Neutrophil (primary cell): ENCODE results near the gene ZNF490.
"Not testable (repeated sequence)": the region's sequence is repeated elsewhere in the genome, so short reads cannot be mapped to it uniquely, and the experiment has no call there.

Experiments
- H3K27ac ChIP-seq: fragments of 200-600 bp; sonication (generic); 2 replicates; pipeline ENCODE4 v1.5.1; 2016; ENCODE audit warnings: mild to moderate bottlenecking, moderate library complexity
- H3K27me3 ChIP-seq: fragments of 200-600 bp; sonication (generic); 2 replicates; pipeline ENCODE4 v1.6.0; 2016; ENCODE audit warnings: mild to moderate bottlenecking
- H3K36me3 ChIP-seq: fragments of 200-600 bp; sonication (generic); 2 replicates; pipeline ENCODE4 v1.5.1; 2017
- H3K4me1 ChIP-seq, 2 experiments: fragments of 200-600 bp in 1 of 2; sonication (generic) in 1 of 2; 1 replicate in 1 of 2; 2 replicates in 1 of 2; pipeline versions ENCODE4 v1.5.1 to v1.6.1; 2013 to 2016; ENCODE audit warnings: low read depth in 1 of 2, low read length in 1 of 2, mild to moderate bottlenecking in 1 of 2, moderate library complexity in 1 of 2; ENCODE audit not compliant: control insufficient read depth in 1 of 2, insufficient read depth in 1 of 2
- H3K4me3 ChIP-seq, 2 experiments: fragments of 200-600 bp in 1 of 2; sonication (generic) in 1 of 2; 1 replicate in 1 of 2; 2 replicates in 1 of 2; pipeline ENCODE4 v1.5.1; 2013 to 2016; ENCODE audit warnings: low read depth in 1 of 2, low read length in 1 of 2, mild to moderate bottlenecking in 1 of 2, moderate library complexity in 1 of 2
- H3K9me3 ChIP-seq: fragments of 200-600 bp; sonication (generic); 2 replicates; pipeline ENCODE4 v1.5.1; 2016
- TF ChIP-seq, protein P1 (sequence below): fragments of 200-600 bp; sonication (generic); IDR thresholded peaks from 2 replicates; pipeline ENCODE4 v1.5.1; 2016; ENCODE audit warnings: antibody characterized with exemption

Gene ZNF490

GRCh38 chr19:12649941-12650340 is 39.3 kb upstream of the ZNF490 start:
- TF ChIP-seq, protein P1, sequence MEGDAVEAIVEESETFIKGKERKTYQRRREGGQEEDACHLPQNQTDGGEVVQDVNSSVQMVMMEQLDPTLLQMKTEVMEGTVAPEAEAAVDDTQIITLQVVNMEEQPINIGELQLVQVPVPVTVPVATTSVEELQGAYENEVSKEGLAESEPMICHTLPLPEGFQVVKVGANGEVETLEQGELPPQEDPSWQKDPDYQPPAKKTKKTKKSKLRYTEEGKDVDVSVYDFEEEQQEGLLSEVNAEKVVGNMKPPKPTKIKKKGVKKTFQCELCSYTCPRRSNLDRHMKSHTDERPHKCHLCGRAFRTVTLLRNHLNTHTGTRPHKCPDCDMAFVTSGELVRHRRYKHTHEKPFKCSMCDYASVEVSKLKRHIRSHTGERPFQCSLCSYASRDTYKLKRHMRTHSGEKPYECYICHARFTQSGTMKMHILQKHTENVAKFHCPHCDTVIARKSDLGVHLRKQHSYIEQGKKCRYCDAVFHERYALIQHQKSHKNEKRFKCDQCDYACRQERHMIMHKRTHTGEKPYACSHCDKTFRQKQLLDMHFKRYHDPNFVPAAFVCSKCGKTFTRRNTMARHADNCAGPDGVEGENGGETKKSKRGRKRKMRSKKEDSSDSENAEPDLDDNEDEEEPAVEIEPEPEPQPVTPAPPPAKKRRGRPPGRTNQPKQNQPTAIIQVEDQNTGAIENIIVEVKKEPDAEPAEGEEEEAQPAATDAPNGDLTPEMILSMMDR, result no peak
- Histone ChIP-seq H3K27ac (no peak overlapping the region), H3K4me1 (peaks cover 13 to 22% of the 10 kb centered on the region in 2 experiments), H3K9me3 (no peaks in the 10 kb centered on the region), H3K27me3 (no peaks in the 10 kb centered on the region), H3K4me3 (no peak overlapping the region), H3K36me3 (peaks cover 93% of the 10 kb centered on the region)

- no peaks in the 10 kb centered on the region for H3K27me3 ChIP-seq
- H3K4me1 ChIP-seq, result peaks cover 13 to 22% of the 10 kb centered on the region in 2 experiments
- peaks cover 92% of the 10 kb centered on the region for H3K36me3 ChIP-seq
- TF ChIP-seq, protein P1, result no peak
- no peaks in the 10 kb centered on the region for H3K9me3 ChIP-seq
- no peak overlapping the region for H3K27ac ChIP-seq
- H3K4me3 ChIP-seq, result no peak overlapping the region
These were observed 37.5 kb upstream of the ZNF490 start for GRCh38 chr19:12648088-12648487.

DNA sequence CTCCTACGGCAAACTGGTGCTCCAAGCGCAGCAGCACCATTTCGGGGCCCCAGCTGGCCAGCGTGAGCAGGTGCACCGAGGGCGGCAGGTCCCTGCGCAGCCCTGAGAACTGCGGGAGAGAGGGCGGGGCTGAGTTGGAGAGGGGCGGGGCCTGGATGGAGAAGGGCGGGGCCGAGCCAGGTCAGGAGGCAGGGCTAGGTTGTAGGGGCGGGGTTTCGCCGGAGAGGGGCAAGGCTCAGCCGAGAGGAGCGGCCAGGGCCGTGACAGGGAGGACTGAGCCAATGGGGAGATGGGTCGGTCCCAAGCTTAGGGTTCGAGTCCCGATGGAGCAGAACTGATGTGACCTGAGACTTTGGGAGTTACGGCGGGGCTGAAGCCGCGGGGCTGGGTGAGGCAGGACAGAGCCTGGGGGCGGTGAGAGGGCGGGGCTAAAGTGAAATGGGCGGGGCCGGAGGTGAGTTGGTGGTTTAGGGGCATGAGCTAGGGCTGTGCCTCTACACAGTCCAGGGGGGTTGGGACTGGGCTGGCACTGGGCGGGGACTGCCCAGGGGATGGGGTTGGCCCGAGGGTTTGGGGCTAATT is 37.0 kb upstream of the ZNF490 start:
- no peak overlapping the region for H3K27ac ChIP-seq
- TF ChIP-seq, protein P1, result no peak

GRCh38 chr19:12647047-12647446 is 36.4 kb upstream of the ZNF490 start:
- TF ChIP-seq, protein P1, result no peak
- no peaks in the 10 kb centered on the region for H3K27me3 ChIP-seq
- no peaks in the 10 kb centered on the region for H3K9me3 ChIP-seq
- H3K36me3 ChIP-seq, result peaks cover 83% of the 10 kb centered on the region
- H3K4me3 ChIP-seq, result no peak overlapping the region
- no peak overlapping the region for H3K27ac ChIP-seq
- H3K4me1 ChIP-seq, result peaks cover 13 to 22% of the 10 kb centered on the region in 2 experiments

More for the DNA sequence above, 37.0 kb upstream of the ZNF490 start:
- H3K9me3 ChIP-seq, result no peaks in the 10 kb centered on the region
- peaks cover 88% of the 10 kb centered on the region for H3K36me3 ChIP-seq
- H3K4me3 ChIP-seq, result peak overlapping the region in 1 of 2 experiments; percentile 37
- no peaks in the 10 kb centered on the region for H3K27me3 ChIP-seq
- peaks cover 13 to 22% of the 10 kb centered on the region in 2 experiments for H3K4me1 ChIP-seq

GRCh38 chr19:12646551-12646950 is 35.9 kb upstream of the ZNF490 start:
- Histone ChIP-seq H3K27me3 (no peaks in the 10 kb centered on the region), H3K36me3 (peaks cover 78% of the 10 kb centered on the region), H3K9me3 (no peaks in the 10 kb centered on the region), H3K4me3 (no peak overlapping the region), H3K27ac (peak overlapping the region; percentile 22), H3K4me1 (peaks cover 13 to 22% of the 10 kb centered on the region in 2 experiments)
- TF ChIP-seq, protein P1, result no peak

DNA sequence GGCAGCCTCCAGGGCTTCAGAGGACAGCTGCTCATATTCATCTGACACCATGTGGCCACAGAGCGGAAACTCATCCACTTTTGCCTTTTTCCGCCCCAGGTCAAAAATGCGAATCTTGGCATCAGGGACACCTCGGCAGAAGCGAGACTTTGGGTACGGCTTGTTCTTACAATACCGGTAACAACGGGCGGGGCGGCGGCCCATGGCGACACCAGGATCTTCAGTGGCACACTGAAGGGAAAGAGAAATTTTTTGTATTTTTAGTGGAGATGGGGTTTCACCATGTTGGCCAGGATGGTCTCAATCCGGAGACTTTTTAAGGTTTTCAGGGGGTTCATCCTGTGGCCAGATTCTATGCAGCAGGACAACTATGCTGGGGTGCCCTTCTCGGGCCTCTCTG is 33.1 kb upstream of the ZNF490 start:
- Histone ChIP-seq H3K4me1 (peaks cover 23 to 30% of the 10 kb centered on the region in 2 experiments), H3K36me3 (peaks cover 53% of the 10 kb centered on the region)
- not testable (repeated sequence) for H3K27ac ChIP-seq, H3K4me3 ChIP-seq, H3K9me3 ChIP-seq, H3K27me3 ChIP-seq
